GM03348 (cell line): ENCODE results near the gene GNAQ.

Source experiments
- DNase-seq: peaks from one replicate; pipeline ENCODE4 v3.0.0; 2012; ENCODE audit warnings: low spot score

Gene GNAQ

DNA sequence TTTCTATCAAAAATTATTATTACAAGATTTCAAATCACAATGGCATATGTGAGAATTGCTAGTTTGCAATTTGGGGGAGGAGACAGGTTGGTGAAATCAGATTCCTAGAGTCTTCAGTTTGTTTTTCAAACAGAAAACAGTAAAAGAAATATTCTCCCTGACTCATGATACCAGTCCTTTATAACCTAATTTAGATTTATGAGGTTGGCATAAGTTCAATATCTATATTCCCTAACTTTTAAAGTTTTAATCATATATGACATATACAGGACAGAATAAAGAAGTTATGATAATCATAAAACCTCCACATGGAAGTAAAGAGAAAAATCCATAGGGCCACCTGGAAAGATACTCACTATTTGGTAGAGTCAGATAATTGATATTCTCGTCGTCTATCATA lies 216.4 kb downstream of the GNAQ start:
- no peak for DNase-seq

DNA sequence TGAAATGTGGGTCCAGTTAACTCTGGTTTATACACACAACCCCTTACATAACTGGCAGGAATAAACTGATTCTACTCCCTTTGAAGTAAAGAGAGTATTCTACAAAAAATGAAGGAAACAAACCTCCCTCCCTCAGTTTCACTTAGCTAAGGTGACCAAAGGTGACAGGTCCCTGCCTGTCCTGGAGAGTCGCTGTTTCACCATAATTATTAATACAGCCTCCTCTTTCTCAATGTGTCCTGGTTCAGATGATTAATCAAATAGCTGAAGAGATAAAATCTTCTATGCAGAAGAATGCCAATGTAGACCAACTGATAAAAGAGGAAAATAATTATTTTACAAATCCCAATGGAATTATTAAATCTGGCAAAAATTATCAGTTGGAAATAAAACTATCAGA lies 219.8 kb downstream of the GNAQ start:
- no peak for DNase-seq

DNA sequence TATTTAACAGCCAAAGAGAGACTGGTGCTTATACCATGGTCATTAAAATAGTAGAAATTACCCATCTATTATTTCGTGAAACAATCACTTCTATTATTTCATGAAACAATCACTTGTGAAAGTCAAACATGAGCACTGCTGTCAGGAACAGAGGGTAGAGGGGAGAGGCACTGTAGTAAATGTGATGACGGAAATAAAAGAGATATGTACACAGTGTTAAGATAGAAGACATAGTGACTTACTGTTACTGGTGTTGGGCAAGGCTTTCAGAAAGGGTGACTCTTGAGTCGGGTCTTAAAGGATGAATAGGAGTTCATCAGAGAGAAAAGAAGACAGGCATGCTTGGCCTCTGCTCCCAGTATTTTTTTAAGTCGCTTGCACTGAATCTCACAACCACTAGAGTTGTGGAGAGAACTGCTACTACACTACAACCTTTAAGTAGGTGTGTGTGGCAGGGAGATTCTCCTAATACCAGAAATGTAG lies 220.9 kb downstream of the GNAQ start:
- no peak for DNase-seq

DNA sequence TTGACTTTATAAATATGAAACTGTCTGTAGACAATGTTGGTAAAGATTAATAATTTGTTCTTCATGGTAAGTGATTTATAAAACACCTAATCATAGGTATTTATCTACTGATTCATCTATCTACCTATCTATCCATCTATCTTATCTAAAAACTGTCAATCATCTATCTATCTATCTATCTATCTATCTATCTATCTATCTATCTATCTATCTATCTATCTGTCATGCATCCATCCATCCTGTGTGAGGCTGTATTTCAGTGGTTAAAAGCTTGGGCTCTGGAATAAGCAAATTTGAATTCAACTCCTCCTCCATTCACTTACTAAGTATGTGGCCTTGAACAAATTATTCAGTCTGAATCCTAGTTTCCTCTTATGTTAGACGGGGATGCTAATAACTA lies 221.6 kb downstream of the GNAQ start:
- DNase-seq, result no peak

DNA sequence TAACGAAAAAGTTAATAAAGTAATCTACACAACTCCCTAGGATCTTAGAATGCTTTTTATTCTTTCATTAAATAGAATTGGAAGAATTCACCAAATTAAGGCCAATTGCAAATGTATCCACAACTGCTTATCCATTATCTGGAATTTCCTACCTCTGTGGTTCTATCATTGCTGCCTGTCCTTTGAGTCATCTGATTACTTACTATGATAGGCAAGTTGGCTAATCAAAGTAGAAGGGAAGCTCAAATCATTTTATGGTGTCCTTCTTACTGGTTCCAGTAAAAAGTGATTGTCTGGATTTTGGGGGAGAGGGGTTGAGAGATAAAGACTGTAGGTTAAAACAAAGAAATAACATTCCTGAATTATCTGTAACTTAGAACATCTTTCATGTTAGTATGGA lies 222.1 kb downstream of the GNAQ start:
- no peak for DNase-seq

DNA sequence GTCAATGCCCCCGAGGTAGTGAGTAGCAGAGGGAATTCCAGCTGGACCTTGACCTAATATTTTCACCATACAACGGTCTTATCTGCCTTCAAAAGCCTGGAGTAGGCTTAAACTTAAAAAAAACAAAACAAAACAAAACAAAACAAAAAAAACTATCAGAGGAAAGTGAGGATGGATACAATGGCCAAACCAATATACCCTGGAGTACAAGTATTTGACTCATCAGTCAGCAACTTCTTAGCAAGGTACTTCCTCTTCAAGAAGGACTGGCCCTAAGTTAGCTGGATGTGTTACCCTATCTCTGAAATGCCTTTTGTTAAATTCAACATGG lies 222.9 kb downstream of the GNAQ start:
- DNase-seq, result no peak

DNA sequence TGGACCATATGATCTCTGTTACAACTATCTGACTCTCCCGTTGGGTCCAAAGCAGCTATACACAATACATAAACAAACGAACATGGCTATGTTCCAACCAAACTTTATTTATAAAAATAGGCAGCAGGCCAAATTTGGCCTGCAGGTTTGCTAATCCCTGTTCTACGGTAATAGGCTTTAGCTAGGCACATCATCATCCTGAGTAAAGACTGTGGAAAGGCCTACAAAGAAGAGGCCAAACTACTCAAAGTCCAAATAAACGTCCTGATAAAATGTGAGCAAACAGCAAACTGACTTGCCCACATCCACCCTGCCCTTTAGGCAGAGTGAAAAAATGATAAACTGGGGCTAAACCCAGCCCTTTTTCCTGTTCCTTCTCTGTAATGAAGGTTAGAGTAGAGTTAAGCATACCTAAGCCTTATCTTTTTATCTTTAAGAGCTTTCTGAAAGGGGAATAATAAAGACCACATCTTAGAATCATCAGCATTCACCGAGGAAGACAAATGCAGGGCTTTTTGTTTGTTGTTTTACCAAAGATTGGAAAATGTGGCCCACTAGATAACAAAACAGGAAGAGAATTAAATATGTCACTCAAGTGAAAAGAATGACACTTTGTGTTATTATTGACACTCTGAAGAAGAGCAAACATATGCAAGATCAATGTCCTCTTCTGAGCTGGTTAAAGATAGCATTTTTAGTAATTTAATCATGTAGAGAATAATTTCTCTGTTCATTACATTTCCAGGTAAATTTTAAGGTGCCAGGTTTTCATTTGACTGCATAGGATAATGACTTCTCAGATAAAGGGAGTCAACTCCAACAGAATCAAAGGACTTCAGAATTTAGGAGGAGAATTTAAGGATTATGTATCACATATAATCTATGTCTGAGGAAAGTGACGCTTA lies 223.5 kb downstream of the GNAQ start:
- no peak for DNase-seq

DNA sequence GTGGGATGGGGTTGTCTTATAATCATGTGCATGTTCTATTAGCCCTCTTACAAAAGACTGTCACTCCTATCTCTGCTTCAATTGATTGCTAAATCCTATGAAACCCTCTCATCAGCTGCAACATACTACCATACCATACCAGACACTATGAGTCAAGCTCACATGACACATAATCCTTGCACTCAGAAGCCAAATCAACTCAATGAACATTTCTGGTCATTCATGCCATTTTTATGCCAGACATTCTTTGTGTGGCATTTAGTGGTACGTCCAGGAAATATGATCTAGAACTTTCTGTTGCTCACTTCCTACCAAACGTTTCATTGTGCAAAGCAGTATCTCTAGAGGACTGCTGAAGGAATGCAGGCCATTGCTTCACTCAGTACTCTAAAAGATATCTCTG lies 224.3 kb downstream of the GNAQ start:
- peak; percentile 79 for DNase-seq

DNA sequence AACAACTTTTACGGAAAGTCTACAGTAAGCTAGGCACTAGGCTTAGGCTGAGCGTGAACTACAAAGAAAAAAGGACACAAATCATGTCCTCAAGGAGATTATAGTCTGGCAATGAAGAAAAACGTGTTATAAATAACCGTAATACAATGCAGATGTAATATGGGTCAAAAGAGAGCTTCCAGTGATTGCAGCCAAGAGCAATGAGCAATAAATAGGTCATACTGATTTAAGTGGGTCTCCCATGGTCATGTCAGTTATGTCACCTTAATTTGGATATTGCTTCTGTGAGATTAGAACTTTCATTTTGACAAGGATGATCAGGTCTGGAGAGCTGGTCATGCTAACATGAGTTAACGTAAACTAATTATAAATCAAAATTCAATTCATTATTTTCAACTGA lies 224.9 kb downstream of the GNAQ start:
- DNase-seq, result peak; percentile 4

DNA sequence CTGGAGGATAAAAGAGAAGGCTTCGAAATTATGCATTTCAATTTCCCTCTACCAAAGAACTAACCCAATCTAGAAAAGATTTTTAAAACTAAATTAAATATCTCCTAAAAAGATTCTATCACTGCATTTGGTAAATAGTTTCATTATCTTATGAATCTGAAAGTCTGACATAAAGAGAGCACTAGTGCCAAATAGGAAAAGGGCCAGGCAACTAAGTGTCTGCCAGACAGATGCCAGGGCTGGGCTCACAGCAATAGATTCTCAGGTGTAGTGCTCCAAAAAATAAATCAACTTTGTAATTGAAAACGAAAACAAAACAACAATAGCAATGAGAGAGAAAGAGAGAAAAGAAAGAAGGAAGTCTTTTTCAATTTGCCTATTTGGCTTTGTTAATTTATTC lies 225.8 kb downstream of the GNAQ start:
- DNase-seq, result no peak

DNA sequence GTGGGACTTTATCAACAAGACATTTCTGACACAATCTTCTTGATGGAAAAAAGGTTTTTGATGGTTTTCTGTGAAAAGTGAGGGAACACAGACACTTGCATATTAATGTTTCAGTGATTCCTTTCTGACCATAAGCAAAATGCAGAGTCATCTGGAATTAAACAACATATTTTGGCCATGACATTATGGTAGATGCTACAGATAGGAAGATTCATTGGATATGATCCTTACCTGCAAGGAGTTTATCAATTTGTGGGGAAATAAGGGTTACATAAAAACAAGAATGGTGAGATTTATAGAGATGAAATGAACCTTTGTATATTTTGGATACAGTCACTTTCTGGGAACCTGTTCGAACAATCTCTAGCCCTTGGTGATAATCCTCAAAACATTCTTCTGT lies 228.2 kb downstream of the GNAQ start:
- no peak for DNase-seq

DNA sequence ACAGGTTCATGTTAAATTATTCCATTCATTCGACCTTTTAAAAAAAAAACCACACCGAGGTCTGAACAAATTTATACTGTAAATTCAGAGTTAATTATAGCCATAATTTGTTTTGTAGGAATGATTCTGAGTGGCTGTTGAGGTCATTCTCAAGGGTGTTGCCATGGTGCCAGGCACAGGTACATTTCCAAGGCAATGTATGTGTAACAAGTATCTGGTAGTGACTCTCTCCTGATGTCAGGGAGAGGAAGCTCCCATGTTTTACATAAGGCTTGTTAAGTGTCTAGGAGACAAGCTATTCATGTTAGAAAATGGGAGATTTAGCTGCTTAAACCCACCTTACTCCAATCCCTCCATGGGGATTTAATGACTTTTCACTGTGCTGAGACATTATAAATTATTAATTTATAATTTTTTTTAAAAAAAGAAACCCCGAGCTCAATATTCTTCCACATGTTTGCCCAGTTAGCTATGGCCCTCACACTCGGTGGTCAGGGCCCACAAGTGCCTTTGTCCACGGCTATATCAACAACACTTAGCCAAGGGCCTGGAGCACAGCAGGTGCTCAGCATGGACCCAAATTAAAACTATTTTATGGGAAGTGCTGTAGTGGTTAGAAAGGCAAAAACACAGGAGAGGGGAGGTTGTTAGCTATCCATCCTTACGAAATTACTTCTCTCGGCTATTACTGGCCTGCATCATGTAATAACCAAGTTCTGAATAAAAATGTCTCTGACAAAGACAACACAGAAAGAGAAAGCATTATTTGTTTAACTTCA lies 228.9 kb downstream of the GNAQ start:
- DNase-seq, result no peak

DNA sequence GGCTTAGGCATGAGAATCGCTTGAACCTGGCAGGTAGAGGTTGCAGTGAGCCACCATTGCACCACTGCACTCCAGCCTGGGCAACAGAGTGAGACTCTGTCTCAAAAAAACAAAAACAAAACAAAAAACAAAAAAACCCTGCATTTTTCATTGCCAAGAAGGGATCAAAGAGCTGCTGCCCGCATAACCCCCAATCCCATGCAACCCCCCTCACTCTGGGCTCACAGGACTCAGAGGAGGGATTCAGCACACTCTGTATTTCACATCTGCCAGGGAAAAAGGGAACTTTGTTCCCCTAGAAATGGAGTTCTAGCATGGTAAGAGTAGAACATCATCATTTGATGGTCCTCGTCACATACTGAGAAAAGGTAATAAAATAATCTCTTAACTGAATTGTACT lies 229.5 kb downstream of the GNAQ start:
- no peak for DNase-seq

DNA sequence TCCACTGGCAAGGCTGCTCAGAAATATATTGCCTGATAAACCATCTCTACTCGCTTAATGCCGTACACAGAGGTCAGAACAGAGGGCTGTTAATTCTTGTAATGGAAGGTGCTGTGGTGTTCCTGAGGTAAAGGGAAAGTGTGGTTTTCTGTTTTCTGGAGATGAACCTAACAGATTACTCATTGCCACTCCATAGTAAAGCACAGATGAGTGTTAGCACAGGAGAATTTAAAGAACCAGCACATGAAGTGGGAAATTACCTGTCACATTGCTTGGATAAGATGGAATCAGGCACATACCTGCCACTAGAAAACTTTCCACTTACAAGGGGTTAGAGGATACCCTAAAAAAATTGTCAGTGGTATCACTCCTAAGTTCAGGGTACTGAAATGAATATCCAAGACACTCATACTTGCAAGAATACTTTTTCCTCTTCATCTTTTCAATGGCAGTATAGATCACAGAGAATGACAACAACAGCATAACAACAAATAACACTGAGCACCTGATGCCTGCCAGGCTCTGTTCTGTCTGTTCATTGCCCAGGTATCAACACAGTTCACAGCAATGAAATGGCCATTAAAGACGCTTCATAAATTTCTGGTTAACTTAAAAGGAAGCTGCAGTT lies 230.6 kb downstream of the GNAQ start:
- no peak for DNase-seq

DNA sequence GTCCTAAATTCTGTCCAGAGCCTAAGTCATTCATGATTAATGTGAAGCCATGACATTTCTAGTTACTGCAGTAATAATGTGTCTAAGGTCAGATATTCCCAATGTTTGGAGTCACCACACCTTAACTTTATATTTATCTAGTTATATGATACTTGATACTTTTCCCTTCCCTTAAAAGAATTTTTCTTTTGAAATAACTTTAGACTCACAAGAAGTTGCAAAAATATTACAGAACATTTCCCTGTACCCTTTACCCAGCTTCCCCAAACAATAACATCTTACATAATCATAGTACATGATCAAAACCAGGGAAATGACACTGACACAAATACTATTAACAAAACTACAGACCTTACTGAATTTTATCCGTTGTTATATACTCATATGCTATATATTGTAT lies 233.5 kb downstream of the GNAQ start:
- no peak for DNase-seq

DNA sequence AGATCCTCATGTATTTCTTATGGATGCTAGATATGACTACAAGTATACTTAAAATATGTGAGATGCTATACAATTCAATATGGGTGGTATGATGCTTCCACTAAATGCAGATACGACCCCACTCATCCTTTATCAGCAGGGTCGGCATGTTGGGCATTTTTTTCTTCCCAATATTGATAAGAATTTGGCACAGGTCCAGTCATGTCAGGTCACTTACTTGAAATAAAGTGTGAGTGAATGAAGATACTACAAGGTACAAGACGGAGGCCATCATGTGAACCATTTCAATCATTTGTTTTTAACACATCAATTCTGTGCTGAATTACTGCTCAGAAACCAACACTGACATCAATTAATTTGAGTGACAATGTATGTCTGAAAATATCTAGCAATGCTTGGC lies 236.6 kb downstream of the GNAQ start:
- DNase-seq, result no peak

DNA sequence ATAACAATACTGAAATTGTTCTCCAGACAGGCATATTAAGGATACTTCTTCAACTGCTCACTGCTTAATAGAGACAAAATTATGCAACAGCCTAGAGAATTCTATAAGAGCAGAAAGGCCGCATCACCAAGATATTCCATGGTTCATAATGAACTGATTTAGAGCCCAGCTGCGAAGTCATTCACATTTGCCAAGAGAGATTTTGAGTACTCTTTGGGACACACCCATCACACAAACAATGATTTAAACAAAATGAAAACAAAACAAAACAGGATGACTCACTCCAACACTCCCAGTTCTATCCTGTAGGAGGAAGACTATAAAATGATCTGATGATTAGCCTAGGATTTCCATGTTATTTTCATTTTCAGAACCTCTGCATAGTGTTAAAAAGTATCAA lies 237.8 kb downstream of the GNAQ start:
- DNase-seq, result peak; percentile 31

DNA sequence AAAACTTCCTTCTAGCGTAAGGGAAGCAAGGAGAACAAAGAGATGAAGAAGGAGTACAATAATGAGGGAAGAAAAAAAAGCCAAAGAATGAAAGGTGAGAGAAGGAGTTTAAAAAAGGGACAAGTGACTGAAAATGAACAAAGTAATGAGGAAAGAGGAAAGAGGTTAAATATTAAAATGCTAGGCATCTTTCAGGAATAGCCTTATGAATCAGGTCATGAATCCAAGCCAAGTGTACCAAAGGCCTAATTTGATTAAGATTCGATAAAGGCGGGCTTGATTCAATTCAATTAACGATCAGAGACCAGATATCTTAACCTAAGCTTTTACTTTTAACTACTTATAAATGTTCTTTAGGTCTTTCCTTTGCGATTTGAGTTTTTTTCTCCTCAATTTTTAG lies 241.7 kb downstream of the GNAQ start:
- DNase-seq, result no peak

DNA sequence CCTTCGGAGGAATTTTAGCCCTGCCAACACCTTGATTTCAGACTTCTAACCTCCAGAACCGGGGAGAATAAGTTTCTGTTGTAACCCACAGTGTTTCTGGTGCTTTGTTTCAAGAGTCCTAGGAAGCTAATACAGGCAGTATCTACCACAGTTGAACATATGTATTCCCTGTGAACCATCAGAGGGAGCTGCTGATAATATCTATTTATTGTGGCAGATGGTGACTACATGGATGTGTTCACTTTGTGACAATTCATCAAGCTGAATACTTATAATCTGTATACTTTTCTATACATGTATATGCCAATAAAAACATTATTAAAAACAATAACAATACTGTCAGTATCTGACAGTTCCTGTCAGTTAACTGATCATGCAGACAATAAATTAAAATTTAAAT lies 246.3 kb downstream of the GNAQ start:
- DNase-seq, result no peak

DNA sequence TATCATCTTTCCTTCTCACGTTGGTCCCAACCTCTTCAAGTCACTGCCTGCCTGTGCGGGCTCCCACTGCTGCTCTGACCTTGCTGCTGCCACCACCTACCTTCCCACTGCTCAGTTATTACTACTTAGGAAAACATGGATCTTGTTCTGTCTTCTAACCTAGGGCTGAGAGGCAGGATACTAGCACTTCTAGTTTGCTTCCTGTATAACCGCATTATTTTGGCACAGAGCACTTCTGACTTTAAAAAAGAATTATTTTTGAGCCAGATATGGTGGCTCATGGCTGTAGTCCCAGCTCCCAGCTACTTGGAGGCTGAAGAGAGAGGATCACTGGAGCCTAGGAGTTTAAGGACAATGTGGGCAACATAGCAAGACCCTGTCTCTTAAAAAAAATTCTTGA lies 248.1 kb downstream of the GNAQ start:
- no peak for DNase-seq

DNA sequence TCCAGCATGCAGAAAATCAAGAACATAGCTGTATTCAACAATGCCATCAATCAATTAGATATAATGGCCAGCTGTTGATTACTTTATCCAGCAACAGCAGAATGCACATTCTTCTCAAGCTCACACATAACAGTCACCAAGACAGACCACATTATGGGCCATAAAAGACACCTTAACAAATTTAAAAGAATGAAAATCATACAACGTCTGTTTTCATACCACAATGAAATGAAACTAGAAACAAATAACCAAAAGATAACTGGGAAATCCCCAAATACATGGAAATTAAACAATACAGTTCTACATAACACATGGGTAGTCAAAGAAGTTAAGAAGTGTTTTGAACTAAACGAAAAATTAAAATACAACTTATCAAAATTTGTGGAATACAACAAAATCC lies 252.6 kb downstream of the GNAQ start:
- no peak for DNase-seq

DNA sequence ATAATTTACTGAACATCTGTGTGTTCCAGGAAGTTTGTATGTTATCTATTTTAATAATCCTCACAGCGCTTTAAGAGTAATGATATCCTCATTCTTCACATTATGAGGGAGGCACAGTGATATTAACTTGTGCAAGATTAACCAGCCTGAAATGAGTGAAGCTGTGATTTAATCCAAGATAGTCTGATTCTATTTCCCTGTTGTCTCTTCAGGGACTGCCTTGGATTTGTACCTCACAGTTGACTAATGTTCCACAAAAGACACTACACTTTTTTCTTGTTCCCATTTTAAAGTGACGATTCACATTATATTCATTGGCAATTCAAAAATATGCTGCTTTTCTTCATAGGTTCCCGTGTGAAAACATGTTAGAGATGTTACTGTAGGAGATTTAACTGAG lies 258.2 kb downstream of the GNAQ start:
- no peak for DNase-seq

DNA sequence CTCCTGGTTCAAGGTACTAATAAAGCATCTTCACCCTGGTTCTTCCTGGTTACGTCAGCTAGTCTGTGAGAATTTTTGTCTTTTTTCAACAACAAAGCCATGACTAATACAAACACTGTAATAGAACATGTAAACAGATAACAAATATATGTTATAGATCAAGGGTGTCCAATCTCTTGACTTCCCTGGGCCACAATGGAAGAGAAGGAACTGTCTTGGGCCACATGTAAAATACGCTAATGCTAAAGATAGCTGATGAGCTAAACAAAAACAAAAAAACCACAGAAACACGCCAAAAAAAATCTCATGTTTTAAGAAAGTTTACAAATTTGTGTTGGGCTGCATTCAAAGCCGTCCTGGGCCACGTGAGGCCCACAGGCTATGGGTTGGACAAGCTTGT lies 259.0 kb downstream of the GNAQ start:
- DNase-seq, result no peak
